HG03521 (cell line): Measurements from ENCODE around the gene TMEM54.

Source experiments
- ATAC-seq: cut with Tn5 transposase; IDR thresholded peaks from one replicate; pipeline ENCODE4 v1.9.1; 2021; ENCODE audit warnings: mild to moderate bottlenecking, moderate library complexity; ENCODE audit not compliant: unreplicated experiment

The TMEM54 gene, protein sequence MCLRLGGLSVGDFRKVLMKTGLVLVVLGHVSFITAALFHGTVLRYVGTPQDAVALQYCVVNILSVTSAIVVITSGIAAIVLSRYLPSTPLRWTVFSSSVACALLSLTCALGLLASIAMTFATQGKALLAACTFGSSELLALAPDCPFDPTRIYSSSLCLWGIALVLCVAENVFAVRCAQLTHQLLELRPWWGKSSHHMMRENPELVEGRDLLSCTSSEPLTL

GRCh38 chr1:32900956-32901822 is at the start of gene TMEM54:
Gene TMEM54 (minus strand): TSS chr1:32901389. CDS start chr1:32901238, 151 bp downstream.
- no peak for ATAC-seq

DNA sequence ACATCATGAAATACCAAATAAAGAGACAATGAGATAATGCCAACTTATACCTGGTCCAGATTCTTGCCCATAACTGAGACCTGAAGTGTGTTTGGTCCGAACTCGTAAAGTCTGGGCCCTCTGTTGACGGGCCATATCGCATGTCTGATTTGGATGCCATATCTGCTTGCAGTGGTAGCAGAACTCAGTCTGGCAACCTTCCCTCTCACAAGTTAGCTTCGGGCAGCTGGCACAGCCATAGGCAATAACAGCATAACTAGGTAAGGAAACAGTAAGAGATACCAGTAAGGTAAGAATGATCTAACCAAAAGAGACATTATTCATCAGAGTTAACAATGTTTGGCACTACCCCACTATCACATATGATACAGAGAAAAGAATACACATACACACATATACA is 48.3 kb upstream of the TMEM54 start:
- no peak for ATAC-seq

GRCh38 chr1:32948905-32949304 is 47.7 kb upstream of the TMEM54 start:
- no peak for ATAC-seq

DNA sequence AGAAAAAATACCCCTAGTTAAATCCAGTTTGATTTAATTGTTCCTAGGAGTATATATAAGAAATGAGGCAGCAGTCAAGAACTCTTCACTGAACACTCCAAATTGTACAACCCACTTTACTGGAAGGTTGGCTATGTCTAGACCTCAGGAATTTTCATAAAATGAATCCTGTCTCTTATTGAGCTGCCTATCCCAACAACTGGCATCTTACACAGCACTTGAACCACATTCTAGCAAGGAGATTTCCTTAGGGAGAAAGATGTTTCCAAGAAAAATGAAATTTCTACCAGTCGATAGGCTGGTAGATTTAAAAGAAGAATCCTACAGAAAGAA is 47.2 kb upstream of the TMEM54 start:
- no peak for ATAC-seq

DNA sequence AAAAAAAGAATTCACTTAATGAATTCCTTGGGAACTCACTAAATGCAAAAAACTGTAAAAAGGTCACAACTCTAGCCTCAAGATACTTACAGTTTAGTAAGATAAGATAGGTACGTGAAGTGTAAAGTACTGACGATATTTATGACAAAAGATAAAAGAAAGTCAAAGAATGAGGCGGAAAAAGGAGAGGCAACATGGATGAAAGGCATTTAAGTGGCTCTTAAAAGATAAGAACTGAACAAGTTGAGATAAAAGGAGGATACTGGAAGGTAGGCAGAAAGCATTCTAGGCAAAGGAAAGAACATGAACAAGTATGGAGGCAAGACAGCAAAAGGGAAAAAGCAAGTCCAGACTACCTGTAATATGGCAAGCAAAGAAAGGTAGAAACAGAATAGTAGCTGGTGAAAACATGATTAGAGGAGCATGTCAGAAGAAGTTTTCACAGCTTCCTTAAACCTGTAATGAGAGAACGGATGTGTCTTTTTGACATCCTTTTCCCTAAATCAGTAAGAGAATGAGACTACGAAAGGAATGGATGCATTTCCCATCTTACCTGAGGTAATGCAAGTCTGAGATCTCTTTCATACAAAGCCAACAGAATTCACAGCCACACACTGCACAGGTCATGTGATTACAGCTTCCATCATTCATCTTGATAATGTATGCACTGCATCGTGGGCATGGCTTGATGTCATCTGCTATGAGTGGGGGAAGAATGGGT is 46.6 kb upstream of the TMEM54 start:
- no peak for ATAC-seq

- no peak for ATAC-seq
Observed at GRCh38 chr1:32946413-32946812, 45.2 kb upstream of the TMEM54 start.

- ATAC-seq = no peak
Observed at GRCh38 chr1:32944180-32944579, 43.0 kb upstream of the TMEM54 start.

DNA sequence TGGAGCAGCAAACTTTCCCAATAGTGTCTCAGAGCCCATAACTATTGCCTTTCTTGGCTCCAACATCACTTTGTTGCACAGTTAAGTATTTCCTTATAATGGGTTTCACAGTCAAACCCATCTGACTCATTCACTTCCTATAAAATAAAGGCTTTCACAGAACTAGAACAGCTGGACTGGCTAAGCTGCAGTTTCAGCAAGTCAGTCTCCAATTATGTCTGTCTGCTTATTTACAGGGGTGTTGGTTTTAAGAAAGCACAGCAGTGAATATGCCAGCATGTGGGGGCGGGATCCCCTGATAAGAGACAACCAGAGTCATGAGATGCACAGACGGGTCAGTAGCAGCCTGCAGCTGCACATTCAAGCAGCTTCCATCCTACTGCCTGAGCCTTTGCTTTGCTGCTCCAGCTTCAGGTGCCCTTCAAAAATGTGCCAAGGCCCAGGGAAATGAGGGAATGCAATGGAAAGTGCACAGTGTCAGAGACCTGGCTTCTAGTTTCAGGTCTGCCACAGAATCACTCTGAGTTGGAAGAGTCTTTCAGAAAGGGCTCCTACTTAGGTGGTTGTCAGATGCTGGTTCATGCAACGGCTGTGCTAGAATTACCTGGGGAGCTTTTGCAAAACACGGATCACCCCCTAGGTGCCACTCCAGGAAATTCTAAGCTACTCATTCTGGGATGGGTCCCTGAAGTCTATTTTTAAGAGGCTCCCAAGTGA is 38.6 kb upstream of the TMEM54 start:
- no peak for ATAC-seq

GRCh38 chr1:32937061-32937460 is 35.9 kb upstream of the TMEM54 start:
- no peak for ATAC-seq

DNA sequence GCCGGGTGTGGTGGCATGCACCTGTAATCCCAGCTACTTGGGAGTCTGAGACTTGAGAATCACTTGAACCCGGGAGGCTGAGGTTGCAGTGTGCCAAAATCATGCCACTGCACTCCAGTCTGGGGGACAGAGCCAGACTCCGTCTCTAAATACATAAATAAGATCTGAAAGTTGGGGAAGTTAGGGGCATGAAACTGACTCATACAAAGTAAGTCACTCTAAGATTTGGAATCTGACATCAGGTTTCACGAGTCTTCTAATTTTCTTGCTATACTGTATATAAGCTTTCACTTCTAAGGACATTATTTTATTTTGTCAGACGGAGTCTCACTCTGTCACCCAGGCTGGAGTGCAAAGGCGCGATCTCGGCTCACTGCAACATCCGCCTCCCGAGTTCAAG is 33.3 kb upstream of the TMEM54 start:
- ATAC-seq = no peak

- no peak for ATAC-seq
Observed at GRCh38 chr1:32933742-32934322, 32.6 kb upstream of the TMEM54 start.

GRCh38 chr1:32931760-32932159 is 30.6 kb upstream of the TMEM54 start:
- ATAC-seq = no peak

DNA sequence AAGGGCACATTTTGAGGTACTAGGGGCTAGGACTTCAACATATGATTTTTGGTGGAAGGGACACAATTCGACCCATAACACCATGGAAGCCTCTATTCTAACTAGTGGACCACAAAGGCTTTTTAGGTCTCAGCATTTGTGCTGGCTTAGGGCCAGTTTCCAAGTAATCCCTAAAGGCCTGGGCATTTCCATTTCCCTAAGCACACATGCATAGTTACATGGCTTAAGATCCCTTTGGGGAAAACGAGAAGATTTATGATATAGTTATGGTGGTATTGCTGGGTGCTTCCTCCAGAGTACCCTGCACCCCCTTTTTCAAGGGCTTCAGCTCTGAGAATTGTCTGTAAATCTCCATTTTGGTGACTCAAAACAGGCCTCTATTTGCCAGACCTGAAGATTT is 28.2 kb upstream of the TMEM54 start:
- no peak for ATAC-seq

DNA sequence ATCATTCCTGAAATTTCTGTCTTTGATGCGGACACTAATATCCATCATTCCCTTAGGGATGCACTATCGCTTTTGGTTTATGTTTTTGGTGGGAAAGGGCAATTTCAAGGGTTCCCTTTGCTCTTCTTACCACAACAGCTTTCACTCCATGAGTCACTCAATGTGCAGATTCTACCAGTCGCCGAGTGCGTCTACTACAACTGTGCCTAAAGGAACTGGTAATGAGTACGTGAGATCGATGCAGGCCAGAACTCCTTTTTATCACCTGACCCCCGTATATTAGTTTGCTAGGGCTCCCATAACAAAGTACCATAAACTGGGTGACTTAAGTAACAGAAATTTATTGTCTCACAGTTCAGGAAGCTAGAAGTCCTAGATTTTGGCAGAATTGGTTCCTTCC is 27.5 kb upstream of the TMEM54 start:
- ATAC-seq = no peak

GRCh38 chr1:32928285-32928684 is 27.1 kb upstream of the TMEM54 start:
- no peak for ATAC-seq

DNA sequence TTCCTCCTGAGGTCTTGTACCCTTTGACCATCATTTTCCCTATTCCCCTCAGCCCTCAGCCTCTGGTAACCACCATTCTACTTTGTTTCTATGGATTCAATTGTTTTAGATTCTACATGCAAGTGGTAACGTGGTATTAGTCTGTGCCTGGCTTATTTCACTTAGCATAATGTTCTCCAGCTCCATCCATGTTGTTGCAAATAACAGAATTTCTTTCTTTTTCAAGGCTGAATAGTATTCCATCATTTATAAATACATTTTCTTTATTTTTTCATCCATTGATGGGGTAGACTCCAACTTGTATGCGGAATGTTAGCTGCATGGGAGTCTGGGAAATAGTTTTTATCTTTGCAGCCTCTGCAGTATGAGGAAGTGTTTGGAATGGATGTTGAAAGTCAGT is 26.3 kb upstream of the TMEM54 start:
- no peak for ATAC-seq

GRCh38 chr1:32926562-32926961 is 25.4 kb upstream of the TMEM54 start:
- ATAC-seq = no peak

- ATAC-seq = no peak
Observed at GRCh38 chr1:32925403-32926162, 24.4 kb upstream of the TMEM54 start.

- no peak for ATAC-seq
Observed at GRCh38 chr1:32924881-32925344, 23.7 kb upstream of the TMEM54 start.

- no peak for ATAC-seq
Observed at GRCh38 chr1:32920833-32921232, 19.6 kb upstream of the TMEM54 start.
